Brain pericyte (primary cell): ENCODE data around the gene KRCC1.
"Not testable (repeated sequence)": the region's sequence is repeated elsewhere in the genome, so short reads cannot be mapped to it uniquely, and the experiment has no call there.

Experiments used
- DNase-seq: peaks from one replicate; pipeline ENCODE4 v3.0.0-alpha.2; 2012; ENCODE audit warnings: low read depth, low spot score

KRCC1 gene

DNA sequence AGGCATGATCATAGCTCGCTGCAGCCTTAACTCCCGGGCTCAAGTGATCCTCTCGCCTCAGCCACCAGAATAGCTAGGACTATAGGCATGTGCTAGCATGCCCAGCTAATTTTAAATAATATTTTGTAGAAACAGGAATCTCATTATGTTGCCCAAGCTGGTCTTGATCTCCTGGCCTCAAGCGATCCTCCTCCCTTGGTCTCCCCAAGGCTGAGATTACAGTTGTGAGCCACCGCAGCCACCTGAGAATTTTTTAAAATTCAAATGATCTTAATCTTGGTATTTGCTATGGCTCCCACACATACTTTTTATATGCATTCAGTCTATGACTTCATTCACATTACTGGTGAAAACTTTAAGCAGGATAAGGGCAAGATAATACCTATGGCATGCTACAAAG, 13.1 kb downstream of the KRCC1 start:
- DNase-seq: no peak

DNA sequence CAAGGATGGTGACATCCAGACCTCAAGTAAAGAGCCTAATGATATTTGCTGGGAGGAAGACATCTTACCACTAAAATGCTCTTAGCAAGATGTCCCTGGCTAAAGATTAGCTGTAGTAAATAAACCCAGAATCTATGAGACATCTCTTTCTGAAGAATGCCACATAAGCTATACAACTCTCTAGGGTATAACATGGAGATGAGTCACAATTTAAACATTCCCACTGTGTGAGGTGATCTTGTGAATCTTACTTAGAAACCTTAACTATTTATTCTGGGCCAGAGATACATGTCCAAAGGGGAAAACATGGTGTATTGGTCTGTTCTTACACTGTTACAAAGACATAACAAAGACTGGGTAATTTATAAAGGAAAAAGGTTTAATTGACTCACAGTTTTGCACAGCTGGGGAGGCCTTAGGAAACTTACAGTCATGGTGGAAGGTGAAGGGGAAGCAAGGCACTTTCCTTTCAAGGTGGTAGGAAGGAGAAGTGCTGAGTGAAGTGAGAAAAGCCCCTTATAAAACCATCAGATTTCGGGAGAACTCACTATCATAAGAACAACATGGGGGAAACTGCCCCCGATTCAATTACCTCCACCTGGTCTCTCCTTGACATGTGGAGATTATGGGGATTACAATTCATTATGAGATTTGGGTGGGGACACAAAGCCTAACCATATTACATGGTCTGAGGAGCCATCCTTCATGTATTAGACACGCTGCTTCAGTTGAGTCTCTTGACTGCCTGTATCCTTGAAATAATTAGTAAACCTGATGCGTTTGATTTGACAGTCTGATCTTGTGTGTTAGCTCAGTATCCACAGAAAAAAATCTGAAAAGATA, 17.1 kb downstream of the KRCC1 start:
- DNase-seq: peak; percentile 68

DNA sequence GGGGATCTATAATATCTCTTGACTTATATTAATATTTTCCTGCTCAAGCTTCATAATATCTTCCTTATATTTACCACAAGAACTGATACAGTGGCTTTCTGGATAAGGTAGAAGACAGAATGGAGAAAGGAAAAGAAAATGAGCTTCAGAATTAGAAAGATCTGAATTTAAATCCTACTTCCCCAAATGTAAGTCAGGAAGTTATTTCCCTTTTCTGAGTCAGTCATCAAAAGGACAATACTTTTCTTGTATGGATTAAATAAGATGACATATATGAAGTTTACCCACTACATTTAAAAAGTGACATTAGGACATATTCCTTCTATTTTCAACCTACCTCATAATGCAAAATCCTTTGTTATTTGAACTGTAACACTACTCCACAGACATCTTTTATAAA, 19.0 kb downstream of the KRCC1 start:
- DNase-seq: no peak

DNA sequence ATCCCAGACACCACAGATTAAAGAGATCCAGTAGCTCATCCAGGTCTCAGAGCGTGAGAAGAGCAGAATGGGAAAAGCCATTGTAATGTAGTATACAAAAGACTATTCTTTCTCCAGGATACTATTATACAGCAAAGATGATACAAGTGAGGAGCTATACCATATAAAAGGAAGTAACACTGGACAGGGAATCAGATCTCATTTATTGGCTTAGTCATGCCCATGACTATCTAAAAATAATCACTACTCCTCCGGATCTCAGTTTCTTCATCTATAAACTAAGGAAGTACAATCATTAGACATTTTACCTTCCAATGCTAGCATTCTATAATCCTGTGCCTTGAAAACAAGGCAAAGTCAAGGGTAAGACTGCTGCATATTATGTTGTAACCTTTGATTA, 19.4 kb downstream of the KRCC1 start:
- no peak for DNase-seq

DNA sequence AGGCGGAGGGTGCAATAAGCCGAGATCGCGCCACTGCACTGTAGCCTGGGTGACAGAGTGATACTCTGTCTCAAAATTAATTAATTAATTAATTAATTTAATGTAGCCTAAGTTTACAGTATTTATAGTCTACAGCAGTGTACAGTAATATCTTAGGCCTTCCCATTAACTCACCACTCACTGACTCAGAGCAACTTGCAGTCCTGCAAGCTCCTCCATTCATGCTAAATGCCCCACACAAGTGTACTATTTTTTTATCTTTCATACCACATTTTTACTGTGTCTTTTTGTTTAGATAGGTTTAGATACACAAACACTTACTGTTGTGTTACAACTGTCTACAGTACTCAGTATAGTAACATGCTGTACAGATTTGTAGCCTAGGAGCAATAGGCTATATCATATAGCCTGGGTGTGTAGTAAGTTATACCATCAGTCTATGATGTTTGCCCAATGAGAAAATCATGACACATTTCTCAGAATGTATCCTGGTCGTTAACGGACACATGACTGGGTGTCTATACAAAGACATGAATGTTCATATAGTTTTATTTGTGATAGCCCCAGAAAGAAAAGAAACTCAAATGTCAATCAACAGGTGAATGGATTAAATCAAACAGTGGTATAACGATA, 23.4 kb downstream of the KRCC1 start:
- DNase-seq: no peak

DNA sequence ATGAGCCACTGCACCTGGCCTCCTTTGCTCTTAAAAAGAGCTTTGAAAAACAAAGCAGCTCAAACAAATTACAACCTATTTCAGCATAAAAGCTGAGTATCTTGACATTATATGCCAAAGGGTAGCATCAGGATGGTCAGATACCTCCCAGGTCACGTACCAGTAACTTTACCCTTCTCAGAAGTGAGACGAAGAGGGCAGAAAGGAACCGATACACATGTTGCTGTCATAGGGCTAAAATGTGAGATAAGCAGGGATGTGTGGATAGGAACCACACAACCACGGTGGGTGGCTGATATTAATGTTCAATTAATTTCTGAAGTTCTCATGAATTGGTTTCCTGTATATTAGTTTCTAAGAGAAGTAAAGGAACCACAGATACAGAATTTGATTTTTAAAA, 26.7 kb downstream of the KRCC1 start:
- DNase-seq: no peak

DNA sequence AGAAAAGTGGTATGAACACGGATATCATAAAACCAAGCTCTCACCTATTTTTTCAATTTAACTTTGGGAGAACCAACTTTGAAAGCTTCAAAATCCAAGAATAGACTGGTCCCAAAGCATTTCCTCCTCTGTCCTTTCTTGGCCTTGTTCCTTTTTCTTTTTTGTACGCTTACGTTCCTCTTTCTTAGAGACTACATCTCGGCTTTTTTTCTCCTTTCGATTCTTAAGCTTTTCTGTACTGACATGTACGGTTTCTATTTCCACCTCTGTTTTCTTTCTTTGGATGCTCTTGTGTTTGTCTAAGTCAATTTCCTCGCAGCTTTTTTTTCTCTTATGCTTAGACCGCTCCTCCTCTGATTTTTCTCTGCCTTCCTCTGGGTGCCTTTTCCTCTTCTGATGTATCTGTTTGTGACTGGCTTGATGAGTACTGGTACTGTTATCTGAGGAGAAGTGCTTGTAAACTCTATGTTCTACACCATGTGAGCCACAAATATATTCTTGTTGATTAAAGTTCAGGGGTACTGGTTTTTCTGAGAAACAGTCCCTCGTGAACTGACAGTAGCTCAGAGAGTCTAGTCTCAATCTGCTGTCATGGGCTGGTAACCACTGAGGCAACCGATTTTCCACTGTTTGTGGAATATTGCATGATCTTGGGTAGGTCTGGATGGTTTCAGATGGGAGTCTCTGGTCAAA, 27.7 kb downstream of the KRCC1 start:
- no peak for DNase-seq

DNA sequence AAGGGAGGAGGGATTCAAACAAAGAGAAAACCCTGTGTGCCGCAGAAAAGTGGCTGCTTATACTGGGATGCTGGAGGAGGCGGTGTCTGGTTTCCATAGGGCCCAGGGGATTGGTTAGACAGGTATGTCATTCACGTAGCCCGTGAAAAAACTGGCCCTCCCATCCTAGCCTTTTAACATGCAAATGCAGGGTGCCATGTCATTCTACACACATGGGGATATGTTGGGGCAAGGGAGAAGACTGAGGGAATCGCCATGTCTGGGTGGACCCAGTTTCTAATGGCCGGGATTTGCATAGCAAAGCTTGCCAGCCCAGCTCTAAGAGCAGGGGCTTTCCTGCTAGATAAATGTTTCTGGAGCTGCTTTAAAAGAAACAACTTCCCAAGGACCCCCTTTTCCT, 31.1 kb downstream of the KRCC1 start:
- DNase-seq: no peak

DNA sequence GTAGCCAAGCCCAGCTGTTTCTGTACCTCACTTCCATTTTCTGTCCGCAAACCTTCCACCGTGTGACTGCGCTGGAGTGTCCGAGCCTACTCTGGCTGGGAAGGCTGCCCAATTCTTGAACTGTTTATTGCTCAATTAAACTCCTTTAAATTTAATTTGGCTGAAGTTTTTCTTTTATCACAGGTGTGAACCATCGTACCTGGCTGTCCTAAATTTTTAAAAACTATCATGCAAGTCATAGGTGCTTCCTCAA, 33.0 kb downstream of the KRCC1 start:
- no peak for DNase-seq

DNA sequence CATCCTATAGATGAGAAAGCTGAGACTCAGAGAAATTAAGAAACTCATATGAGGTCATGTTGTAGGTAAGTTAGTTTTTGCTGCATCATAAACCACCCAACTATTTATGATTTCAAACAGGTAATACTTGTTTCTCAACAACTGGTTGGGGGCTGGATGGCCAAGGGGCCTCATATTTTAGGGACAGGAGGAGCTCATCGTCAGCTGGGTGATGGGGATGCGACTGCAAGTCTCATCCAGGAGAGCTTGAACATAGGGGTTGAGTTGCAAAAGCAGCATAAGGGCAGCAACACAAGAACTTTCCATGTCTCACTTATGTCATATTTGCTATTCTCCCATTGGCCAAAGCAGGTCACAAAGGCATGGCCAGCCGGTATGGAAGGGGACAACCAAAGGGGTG, 35.6 kb downstream of the KRCC1 start:
- no peak for DNase-seq

DNA sequence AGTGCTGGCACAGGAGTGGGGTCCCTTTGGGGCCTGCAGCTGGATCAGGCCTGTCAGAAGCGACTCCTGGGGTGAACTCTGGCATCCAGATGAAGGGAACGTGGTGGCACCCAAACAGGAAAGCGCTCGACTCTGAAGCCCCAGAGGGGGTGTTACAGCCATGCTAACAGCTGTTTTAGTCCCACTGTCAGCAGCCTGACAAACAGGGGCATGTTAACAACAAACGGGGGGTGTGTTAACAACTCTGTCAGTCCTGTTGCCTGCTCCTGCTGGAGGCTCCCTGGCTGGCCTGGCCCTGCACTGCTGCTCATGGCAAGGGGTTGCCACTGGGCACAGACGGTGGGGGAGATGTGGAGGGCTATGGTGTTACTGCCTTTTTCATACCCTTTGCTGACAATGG, 36.7 kb downstream of the KRCC1 start:
- DNase-seq: no peak

DNA sequence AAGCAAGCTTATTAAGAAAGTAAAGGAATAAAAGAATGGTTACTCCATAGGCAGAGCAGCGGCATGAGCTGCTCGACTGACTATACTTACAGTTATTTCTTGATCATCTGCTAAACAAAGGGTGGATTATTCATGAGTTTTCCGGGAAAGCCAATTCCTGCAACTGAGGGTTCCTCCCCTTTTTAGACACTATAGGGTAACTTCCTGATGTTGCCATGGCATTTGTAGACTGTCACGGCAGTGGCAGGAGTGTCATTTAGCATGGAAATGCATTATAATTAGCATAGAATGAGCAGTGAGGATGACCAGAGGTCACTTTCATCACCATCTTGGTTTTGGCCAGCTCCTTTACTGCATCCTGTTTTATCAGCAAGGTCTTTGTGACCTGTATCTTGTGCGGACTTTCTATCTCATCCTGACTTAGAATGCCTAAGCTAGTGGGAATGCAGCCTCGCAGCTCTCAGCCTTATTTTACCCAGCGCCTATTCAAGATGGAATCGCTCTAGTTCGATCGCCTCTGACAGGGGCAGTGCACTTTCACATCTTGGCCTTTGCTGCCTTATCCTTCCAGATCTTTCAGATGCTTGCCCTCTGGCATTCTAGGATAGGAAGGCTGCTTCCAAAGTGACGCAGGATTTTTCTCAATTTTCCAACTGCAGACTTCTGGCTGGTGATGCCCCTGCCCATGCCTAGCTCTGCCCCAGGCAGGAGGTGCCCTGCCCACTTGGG, 37.3 kb downstream of the KRCC1 start:
- not testable (repeated sequence) for DNase-seq

DNA sequence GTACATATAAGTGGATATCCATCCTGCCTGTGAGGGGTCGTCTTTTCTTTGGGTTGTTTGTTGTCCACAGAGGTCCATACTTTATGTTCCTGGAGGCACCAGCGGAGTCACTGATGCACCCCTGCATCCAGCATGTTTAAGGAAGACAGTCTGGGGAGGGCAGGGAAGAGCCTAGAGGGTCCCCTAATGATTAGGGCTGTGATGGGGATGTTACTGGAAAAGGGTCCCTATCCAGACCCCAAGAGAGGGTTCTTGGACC, 37.9 kb downstream of the KRCC1 start:
- DNase-seq: not testable (repeated sequence)

DNA sequence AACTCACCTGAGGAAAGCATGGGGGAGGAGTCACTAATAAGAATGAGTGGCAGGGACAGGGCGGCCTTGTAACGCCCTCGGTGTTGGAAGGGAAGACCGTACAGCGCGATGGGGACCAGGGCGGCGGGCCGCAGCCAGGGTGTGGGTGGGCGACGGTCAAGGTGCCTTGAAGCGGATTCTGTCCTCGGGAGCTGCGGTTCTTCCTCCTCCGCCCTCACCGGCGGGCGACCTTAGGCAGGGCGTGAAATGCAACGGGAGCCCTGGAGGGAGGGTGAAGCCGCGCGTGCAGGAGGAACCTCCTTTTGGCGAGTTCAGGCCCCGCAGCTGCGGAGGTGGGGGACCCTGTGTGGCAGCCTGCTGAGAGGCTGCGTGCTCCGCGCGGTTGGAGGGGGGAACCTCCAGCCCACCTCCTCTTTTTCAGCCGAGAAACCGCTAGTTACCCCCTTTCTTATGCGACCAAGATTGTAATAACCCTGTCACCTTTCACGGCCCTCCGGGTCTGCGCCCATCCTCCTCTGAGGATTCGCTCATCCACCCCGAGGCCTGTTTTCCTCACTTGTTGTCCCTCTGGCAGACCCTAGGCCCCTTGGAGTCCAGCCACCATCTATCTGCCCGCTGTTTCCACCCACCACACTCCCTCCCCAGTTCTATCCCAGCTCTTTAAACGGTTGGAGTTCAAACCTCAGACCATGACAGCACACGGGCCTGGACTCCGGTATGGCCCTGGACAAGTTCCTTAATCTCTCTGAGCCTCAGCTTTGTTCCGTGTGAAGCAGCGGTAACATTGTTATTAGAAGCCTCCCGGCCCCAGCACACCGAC, 38.4 kb downstream of the KRCC1 start:
- DNase-seq: no peak

DNA sequence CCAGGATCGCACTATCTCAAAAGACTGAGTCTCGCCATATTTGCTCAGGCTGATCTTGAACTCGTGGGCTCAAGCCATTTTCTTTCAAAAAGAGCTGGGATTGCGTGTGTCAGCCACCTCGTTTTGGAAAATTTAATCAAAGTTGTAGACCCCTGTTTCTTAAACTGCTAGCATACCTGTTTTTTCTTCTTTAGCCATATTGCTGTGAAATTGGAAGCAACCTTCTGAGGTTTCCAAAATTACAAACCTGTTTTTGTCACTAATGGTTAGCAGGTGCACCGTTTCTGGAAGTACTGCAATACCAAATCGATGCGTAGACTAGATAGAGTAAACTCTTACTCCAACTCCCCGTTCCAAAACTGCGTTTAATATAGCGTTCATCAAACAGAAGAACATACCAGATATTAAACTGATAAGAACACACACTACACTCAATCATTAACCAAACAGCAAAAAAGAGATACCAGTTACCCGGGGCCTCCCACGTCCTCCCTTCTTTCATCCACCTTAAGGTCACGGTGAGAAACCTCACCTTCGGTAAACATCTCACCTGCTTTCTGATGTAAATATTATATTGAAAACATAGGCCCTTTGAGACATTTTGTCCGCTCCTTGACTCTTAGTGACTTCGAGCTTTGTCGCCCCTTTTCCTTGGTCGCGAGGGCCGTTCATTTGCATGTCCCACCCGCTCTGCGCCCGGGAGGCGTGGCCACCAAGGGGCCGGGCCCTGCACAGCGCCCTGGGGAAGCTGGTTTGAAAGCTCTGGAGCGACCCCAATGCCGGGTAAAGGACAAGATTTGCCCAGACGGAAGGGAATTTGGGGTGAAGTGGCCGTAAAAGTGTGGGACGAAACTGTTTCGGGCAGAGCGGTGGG, 39.3 kb downstream of the KRCC1 start, which contains the start of gene RNU2-63P:
TSS of gene RNU2-63P (minus strand) at position 462 of the 874 bp plus-strand sequence.
- DNase-seq: peak; percentile 79

DNA sequence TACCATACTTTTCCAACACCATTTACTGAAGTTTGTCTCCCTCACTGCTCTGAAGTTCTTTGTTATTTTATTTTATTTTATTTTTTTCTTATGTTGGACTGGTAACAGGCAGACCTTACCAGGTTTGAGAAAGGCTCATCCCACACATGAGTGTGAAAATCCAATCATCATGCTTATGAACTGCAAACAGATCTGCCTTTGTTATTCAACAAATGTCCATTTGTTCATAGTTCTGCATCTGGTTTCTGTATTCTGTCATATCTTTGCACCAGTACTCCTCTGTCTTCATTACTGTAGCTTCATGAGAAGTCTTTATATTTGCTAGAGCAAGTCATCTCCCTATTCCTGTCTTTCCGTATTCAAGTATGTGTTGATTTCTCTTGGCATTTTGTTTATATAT, 44.6 kb downstream of the KRCC1 start:
- no peak for DNase-seq

DNA sequence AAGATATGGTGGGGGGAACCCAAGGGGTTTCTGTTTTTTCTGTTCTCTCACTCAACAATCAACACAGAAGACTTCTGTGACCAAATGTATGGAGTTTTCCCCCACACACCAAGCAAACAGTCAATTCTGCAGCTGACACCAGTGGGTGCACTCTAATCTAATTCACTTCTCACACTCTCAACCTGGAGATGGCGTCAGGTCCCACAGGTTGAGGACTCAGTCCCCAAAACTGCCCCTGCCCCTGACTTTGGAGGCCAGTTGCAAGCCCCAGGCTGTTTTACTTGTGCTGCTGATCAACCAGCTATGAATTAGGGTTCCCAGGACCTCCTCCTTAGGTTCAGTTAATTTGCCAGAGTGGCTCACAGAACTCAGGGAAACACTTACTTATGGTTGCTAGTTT, 45.4 kb downstream of the KRCC1 start:
- no peak for DNase-seq

DNA sequence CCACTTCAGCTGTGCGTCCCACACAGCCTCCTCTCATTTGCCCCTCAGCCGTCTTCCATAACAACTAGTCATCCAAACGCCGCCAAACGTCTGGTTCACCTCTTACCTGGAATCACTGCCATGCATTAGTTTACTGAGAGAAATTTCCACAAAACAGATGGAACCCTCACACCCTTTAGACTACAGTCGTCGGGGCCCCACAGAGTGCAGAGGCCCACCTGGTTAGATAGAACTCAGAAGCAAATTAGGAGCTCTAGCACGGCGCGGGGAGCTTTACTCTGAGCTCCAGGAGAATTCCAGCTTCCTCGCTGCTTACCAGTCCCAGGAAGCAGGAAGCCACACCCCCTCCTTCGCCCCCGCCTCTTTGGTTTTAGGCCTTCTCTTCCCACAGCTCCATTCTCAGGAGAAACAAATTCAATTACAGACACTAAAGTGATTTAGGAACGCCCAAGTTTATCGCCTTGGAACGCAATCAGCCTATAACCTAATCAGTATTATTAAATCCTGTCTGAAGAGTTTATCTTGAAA, 48.6 kb downstream of the KRCC1 start:
- no peak for DNase-seq

DNA sequence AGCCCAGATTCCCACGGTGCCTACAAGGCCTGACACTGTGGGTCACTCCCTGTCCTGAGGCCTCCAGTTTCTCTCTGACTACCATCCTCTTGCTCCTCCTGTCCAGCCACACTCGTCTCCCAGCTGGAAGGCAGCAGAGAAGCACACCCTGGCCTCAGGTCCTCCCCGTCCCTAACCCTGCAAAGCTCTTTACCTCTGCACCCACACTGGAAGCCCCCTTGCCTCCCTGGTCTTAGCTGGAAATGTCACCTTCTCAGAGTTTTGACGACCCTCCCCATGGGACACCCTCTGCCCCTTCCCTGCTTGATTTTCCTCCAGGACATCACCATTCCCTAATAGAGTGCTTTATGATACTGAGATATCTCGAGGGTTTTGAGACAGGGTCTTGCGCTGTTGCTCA, 49.8 kb downstream of the KRCC1 start:
- DNase-seq: no peak

DNA sequence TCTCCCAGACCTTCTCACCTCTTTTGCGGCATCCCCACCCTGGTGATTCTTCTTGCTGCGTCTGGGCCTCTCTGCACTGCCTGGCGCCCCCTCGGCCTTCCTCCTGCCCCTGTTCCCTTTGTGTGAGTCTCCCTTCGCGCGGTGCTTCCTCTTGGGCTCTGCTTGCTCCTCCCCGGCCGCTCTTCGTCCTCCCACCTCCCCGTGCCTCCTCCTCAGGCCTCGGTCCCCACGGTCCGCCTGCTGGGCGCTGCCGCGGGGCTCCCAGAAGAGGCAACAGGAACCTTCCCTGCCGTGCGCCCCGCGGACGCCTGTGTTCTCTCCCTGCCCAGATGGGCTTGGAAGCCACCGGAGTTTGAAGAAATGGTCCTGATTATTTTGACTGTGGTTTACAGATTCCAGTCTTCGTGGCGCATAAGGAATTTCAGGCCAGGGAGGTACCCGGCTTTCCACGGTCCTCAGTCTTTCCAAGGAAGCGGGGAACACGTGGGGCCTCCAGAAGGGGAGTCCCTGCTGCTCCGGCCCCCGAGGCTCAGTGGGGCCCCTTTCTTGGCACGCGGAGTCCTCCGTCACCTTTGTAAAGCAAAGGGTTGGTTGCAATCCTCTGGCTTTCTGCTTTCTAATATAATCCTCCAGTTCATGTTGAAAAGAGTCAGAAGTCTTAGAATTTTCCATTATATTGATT, 52.4 kb downstream of the KRCC1 start:
- DNase-seq: no peak
